GM10847 (cell line): Measurements from ENCODE around the gene ITPR1.

Experiments used
- POLR2A ChIP-seq: IDR thresholded peaks from 2 replicates; pipeline ENCODE4 v1.6.1; 2011; ENCODE audit not compliant: insufficient read length; ENCODE audit errors: extremely low read depth

Gene ITPR1

DNA sequence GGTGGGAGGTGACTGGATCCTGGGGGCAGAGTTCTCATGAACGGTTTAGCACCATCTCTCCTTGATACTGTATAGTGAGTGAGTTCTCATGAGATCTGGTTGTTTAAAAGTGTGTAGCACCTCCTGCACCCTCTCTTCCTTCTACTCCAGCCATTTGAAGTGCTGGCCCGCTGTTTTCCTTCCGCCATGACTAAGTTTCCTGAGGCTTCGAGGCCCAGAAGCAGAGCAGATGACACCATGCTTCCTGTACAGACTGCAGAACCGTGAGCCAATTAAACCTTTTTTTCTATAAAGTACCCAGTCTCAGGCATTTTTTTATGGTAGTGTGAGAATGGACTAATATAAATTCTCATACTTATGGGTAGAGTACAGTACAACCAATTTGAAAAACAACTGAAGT, 362.5 kb downstream of the ITPR1 start:
- no peak for TF ChIP-seq POLR2A

DNA sequence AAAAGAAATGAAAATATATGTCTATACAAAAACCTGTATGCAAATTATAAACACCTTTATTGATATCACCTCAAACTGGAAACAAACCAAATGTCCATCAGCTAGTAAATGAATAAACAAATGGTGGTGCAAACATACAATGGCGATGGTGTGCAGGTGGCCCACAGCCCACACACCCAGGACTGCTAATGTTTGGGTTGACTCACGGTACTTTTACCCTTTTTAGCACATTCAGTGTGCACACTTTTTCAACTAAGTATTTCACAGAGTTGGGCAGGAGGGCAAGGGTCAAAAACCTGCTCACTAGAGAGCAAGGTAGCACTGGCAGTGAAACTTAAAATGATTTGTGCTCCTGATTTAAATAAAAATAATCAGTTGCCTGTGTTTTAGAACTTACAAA, 363.0 kb downstream of the ITPR1 start:
- no peak for TF ChIP-seq POLR2A

DNA sequence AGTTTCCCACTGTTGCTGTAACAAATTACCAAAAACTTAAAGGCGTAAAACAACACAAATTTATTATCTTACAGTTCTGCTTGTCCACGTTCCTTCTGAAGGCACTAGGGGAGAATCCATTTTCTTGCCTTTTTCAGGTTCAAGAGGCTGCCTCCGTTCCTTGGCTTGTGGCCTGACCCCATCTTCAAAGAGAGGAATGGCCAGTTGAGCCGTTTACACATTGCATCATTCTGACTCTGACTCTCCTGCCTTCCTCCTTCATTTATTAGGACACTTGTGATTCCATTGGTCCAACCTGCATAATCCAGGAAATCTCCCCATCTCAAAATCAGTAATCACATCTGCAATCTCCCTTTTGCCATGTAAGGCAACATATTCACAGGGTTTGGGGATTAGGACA, 363.4 kb downstream of the ITPR1 start:
- no peak for TF ChIP-seq POLR2A

DNA sequence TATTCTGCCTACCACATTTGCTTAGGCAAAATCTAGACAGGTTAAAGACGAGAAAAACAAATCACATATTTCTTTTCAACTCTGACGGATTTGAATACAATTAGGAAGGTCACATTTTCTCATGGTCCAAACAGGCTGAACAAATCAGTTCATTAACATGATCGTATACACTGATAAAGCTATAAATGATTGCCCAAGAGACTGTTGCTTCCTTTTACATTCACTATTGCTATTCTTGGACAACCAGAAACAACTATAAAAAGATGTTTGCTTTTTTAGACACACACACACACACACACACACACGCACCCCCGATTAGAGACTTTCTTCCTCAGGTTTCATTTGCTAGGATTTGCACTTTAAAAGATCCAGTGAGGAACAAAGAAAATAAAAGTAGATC, 363.8 kb downstream of the ITPR1 start:
- TF ChIP-seq POLR2A = no peak

DNA sequence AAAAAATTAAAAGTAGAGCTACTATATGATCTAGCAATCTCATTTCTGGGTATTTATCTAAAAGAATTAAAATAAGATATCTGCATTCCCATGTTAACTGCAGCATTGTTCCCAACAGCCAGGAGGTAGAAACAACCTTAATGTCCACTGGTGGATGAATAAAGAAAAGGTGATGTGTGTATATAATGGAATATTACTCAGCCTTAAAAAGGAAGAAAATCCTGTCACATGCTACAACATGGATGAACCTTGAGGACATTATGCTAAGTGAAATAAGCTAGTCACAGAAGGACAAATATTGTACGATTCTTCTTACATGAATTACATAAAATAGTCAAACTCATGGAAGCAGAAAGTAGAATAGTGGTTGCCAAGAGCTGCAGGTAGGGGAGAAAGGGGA, 366.6 kb downstream of the ITPR1 start:
- TF ChIP-seq POLR2A = no peak

DNA sequence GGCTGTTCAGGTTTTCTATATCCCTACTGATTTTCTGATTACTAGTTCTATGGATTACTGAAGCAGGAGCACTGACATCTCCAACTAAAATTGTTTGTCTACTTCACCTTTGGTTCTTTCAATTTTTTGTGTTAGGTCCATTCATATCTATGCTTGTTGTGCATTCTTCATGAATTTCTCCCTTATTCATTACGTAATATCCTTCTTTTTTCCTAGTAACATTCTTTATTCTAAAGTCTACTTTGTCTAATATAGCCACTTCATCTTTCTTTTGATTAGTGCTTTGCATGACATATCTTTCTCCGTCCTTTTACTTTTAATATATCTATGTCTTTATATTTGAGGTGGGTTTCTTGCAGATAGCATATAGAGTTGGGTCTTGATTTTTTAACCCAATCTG, 369.8 kb downstream of the ITPR1 start:
- TF ChIP-seq POLR2A = no peak

DNA sequence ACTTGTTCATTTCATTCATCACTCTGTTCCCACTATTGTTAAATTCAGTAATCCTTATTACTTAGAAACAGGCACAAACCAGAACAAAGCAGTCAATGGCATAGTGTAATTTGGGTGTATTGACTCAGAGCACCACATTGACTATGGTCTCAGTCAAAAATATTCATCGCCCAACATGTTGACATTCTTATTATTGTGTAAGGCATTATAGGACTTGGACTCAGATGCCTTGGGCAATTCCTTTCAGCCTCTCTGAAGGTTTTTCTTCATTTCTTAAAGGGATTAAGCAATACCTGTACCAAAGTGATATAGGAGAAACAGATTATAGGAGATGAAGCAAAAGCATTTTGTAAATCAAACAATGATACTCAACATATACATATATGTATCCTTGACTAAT, 371.4 kb downstream of the ITPR1 start:
- TF ChIP-seq POLR2A = no peak

DNA sequence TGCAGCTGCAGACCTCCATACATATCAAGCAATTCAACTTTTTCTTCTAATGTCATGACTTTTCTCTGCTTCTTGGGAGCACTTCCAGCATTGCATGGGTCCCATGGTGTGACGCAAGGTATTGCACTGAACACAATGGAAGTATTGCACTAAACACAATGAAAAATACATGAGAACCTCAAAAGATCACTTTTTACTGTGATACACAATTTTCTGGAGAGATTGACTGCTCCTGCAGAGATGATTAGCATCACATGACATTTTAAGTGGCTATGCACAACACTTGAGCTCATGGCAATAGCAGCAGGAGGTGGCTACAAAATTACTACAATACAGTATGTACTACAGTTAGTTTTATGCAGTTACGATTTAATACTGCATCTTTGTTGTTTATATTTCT, 372.6 kb downstream of the ITPR1 start:
- no peak for TF ChIP-seq POLR2A

DNA sequence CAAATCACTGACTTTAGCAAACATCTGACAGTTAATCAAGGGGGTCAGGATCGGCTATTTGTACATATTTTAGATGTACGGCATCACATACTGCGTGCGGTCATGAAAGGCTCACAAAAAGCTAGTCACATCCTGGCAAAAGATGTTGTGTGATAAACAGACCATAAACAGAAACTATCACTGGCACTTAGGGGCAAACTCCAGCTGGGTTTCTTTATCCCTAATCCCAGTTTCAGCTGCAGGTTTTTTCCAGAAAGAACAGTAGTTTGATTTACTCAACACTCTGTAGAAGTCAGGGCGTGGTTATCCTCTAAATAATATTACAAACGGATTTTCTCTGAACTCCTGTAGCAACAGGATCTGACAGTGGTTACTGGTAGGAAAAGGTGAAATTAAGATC, 373.7 kb downstream of the ITPR1 start:
- TF ChIP-seq POLR2A = no peak

DNA sequence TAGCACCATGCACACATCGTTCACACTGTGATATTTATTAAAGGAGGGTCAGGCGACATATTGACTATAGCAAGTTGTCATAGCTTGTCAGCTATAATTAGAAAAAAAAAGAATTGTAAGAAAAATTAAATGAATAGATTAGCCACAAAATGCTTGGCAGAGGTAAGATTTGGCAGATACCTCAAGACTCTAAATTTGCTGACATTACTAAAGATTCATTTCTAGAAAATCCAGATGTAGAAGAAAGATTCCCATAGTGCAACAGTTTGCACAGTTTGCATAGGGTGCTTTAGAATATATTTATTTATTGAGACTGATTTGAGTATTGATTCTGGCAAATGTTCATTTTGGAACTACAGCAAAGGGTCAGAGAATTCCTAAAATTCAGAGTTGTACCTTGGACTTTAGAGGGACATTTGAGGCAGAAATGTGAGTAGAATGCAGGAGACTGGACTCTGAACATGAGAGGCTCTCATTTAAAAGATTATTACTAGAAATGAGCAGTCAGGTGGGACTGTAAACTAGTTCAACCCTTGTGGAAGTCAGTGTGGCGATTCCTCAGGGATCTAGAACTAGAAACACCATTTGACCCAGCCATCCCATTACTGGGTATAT, 384.1 kb downstream of the ITPR1 start:
- no peak for TF ChIP-seq POLR2A

DNA sequence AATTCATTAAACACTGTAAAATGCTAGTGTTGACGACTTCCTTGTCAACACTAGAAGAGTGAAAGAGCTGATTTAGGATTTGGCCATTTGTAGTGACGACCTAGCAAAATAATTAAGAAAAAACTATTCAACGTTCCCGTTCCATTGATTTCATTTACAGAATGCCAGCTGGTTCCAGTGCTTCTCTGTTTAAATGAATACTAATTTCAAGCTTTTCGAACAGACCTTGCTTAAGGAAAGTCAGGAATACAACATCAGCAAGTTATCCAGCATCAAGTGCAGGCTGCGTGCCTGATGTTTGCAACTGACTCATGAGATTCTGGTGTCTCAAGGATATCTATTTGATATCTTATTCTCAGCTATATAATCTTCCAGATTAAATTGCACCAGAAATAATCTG, 387.7 kb downstream of the ITPR1 start:
- TF ChIP-seq POLR2A = no peak

DNA sequence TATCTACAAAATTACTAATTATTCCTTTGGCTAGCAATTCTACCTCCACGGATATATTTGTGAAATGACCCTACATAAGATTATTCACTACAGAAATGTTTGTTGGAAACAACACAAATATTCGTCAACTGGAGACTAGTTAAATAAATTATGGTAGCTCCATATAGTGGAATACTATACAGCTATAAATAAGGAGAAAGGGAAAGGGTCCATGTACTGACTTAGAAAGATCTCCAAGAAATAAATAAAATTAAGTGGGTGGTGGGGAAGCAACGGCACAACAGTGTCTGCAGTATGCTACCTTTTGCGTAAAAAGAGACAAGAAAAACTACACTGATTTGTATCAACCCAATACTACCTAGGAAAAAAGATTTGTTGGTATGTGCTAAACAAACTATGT, 389.4 kb downstream of the ITPR1 start:
- no peak for TF ChIP-seq POLR2A

DNA sequence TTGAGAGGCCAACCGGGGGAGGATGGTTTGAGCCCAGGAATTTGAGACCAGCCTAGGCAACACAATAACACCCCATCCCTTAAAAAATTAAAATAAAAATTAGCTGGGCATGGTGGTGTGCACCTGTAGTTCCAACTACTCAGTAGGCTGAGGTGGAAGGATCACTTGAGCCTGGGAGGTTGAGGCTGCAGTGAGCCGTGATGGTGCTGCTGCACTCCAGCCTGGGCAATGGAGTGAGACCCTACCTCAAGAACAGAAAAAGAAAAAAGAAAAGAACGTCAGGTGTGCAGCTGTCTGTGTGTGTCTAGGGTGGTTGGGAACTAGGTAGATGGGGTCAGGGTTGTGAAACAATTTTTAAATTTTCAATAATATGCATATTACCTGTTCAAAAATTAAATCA, 389.9 kb downstream of the ITPR1 start:
- no peak for TF ChIP-seq POLR2A

DNA sequence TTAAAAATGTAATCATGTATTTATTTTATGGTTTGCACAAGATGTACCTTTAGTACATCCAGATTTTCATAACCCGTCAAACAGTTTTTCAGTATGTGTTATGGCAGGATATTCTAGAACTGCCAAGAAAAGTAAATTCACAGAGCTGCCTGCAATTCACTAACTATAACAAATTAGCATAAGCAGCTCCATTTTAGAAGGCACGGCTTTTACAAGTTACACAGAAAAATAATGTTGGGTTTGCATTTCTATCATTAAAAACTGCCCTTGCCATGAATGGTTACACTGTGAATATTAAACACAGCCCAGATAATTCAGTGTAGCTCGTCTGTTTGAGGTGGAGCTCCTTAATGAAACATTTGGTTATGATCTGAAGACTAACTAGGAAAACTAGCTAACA, 391.7 kb downstream of the ITPR1 start:
- no peak for TF ChIP-seq POLR2A

DNA sequence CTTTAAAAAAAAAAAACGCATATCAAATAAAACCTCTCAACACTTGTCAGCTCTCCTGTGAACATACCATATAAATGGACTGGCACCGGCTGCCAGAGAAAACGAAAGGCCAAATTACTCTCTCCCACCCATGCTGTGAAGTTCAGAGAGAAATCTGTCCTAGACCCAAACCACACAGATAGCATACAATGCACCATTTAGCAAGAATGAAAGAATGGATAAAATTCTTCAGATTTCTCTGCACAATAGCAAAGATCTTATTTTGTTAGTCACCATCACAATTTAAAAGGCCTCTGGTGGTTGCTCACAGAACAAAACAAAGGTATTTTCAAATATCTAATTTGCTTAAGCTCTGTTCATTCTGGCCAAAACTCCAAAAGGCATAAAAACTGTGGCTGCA, 392.2 kb downstream of the ITPR1 start:
- no peak for TF ChIP-seq POLR2A

DNA sequence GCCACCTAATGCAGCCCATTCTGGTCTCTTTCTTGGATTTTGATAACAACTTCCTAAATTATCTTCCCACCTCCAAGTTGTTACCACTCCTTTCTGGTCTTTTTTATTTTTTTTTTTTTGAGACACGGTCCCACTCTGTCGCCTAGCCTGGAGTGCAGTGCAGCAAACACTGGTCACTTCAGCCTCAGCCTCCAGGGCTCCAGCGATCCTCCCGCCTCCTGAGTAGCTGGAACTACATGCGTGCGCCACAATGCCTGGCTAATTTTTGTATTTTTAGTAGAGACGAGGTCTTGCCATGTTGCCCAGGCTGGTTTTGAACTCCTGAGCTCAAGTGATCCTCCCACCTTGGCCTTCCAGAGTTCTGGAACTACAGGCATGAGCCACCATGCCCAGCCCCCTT, 393.3 kb downstream of the ITPR1 start:
- no peak for TF ChIP-seq POLR2A

DNA sequence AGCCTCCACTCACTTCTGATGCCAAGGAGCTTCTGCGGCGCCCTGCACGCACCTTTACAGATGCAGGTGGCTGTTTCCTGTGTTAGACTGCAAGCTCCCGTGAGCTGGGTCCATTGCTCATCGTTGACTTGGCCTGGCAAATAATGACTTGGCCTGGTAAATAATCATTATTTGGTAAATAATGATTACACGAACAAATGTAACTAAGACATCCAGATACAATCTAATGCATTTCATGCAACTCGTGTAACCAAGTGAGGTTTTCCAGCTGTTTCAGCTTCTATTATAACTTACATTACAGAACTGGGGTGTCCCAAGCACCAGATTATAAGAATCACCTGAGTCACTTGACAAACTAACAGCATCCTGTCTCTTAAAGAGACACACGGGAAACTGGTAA, 394.0 kb downstream of the ITPR1 start:
- no peak for TF ChIP-seq POLR2A

DNA sequence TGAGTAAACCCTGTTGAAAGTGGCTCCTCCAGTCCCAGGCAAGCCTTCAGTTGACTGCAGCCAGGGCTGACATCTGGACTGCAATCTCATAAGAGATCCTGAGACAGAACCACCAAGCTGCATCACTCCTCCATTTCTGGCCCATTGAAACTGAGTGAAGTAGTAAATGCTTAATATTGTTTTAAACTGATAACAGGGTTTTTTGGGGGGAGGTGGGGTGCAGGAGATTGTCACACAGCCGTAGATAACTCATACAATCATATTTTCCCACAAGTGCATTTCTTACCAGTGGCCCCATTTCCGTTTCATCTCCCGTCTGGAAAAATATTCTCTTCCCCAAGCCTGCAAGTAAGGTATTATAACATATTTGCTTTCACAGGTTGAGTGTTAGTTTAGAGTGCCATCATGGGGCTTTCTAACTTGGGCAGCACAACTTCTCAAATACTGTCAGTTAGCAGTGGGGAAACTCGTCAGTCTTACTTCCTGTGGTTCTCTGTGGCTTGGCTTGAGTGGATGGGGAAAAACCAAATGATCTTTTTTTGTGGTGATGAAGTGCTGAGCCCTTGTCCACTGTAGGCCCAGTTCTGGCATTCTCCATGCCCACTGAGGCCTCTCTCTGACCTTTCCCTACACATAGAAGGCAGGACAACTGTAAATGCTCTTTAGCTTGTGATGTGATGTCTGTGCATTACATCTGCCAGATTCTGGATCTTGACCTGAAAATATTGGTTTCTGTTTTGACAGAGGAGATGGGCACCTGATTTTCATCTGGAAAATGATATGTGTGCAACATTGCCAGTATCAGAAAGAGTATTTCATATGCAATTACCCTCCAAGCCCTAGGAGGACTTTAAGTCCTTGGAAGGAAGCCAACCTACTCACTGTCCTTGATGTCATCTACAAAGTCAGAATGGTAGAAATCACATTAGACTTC, 396.0 kb downstream of the ITPR1 start:
- TF ChIP-seq POLR2A = no peak

DNA sequence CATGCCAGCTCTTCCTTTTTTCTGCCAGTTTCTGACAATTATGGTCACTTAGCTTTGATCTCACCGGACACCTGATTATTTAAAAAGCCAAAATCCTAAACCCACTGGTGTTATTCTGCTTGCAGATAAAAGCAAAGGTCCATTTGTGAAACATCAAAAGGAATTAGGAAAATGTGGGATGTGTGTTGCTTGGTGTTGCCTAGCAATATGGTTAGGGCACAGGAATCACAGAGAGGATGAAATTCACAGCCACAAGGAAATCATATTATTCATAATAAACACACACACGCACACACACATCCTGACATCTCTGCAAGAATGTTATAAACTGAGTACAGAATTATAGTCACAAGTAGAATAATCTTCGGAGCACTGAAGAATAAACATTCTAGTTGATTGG, 396.7 kb downstream of the ITPR1 start:
- TF ChIP-seq POLR2A = no peak
